Measurements from ENCODE around the gene RPTOR.

Gene RPTOR

DNA sequence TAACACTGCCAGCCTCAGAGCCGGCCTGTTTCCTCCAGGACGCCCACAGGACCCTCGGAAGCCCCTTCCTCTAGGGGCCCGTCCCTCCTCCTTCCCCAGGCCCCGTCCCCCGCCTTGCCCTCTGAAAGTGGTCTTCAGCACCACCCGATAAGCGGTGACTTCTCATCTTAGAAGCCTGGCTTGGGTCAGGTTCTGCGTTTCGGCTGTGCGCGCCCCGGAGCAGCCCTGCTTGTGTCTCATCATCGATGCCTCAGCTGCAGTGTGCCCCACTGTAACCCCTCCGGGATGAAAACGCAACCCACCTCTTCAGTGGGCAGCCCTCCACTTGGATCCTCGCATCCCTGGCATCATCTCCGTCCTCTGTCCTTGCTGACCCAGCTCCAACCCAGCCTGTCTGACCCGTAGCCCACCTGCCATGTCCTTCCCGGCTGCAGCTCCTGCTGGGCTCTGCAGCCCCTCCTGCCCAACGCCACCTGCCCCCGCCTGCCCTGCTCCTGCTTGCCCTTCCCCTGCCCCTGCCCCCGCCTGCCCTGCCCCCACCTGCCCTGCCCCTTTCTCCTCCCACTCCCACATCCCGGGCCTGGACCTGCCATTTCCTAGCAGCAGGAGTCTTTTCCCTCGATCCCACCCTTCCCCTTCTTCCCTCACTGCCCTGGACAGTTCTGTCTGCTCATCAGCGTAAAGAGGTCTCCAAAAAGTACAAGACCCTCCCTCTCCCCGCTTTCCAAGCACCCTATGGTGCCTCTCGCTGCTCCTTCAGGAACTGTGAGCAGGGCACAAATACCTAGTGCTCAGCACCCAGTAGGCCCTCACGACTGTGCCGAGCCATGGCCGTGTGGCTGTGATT, 334.5 kb downstream of the RPTOR start:
- no peak for DNase-seq (ENCODE audit: low read depth, low spot score)
- no peak overlapping the region for H3K27ac ChIP-seq

GRCh38 chr17:80879723-80880647, 335.3 kb downstream of the RPTOR start:
- no peak overlapping the region for H3K27ac ChIP-seq
- DNase-seq (ENCODE audit: low read depth, low spot score): no peak

DNA sequence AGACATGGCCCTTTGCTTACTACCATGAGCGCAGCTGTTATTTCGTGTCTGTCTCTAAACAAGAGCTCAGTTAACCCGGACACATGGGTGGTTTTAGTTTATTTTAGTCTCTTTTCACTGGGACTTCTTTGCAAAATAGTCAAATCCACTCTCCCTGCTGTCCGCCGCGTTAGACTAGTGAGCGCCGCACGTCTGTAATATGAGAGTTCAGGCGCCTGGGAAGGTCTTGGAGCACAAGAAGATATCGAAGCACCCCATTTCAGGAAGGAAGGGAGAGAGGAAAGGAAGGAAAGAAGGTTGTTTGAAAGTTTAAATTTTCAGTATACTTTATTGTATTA, 336.0 kb downstream of the RPTOR start:
- H3K27ac ChIP-seq: no peak overlapping the region
- DNase-seq (ENCODE audit: low read depth, low spot score): no peak

GRCh38 chr17:80881306-80881705, 336.7 kb downstream of the RPTOR start:
- no peak overlapping the region for H3K27ac ChIP-seq
- DNase-seq (ENCODE audit: low read depth, low spot score): no peak

- H3K27ac ChIP-seq: no peak overlapping the region
- no peak for DNase-seq (ENCODE audit: low read depth, low spot score)
Measured at GRCh38 chr17:80882323-80882722, 337.7 kb downstream of the RPTOR start.

DNA sequence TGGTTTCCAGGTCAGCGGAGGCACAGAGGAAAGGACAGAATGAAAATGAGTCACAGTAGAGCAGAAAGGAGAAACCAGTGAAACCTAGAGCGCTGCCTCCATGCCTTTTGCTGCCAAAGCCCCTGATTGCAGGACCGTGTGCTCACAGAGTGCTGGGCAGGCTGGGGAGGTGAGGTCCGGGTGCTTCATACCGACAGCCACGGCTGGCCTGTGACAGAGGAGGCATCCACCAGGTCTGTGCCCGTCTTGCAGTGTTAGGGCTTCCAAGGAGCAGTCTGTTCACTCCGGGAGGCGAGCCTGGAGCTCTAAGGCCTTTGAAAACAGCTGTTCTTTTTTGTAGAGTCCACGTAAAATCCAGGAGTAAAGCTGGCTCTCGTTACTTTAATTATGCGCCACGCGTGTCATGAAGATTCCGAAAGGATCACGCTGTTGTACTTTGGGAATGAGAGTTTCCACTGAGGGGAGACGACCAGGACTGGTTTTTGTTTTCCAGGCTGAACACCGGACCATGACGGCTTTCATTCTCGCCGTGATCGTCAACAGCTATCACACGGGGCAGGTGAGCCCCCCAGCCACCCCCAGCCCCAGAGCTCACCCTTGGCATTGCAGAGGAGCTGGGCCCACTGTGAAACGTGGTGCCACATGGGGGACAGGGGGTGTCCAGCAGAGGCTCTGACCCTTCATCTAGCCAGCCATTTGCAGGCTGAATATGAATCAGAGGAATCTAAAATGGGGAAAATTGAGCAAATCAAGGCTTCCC, 338.5 kb downstream of the RPTOR start:
- DNase-seq (ENCODE audit: low read depth, low spot score): no peak
- H3K27ac ChIP-seq: no peak overlapping the region

GRCh38 chr17:80883831-80884735, 339.4 kb downstream of the RPTOR start:
- no peak overlapping the region for H3K27ac ChIP-seq

GRCh38 chr17:80884811-80885210, 340.2 kb downstream of the RPTOR start:
- H3K27ac ChIP-seq: no peak overlapping the region
- no peak for DNase-seq (ENCODE audit: low read depth, low spot score)

More at GRCh38 chr17:80883831-80884735, 339.4 kb downstream of the RPTOR start:
- DNase-seq (ENCODE audit: low read depth, low spot score): no peak

DNA sequence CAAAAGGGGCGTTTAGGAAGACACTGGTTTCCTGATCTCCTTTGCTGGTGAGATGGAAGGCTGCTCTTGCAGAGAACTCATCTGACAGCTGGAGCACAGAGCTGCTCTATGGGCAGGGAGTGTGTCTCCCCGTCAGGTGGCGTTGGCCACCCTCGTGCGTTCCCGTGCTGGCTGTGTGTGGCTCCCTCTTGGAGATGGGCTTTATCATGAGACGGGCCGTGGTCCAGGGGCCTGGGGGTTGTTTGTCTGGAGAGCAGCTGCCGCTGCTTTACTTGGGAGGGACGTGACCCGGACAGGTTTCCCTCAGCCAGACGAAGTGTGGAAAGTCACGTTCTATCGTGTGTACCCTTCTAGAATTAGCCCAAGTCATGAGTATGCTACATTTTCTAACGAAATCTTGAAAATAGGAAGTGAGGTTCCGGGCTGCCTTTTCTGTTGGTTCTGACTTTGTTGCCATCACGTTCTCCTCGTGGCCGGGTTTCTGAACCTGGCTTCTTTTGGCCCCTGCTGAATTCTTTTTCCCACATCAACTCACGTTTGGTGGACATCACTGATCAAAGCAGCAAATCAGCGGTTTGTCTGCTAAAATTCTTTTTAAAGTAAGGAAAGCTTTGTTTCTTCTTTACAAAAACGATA, 341.4 kb downstream of the RPTOR start:
- H3K27ac ChIP-seq: no peak overlapping the region
- DNase-seq (ENCODE audit: low read depth, low spot score): no peak

GRCh38 chr17:80886641-80887573, 342.3 kb downstream of the RPTOR start:
- no peak for DNase-seq (ENCODE audit: low read depth, low spot score)
- no peak overlapping the region for H3K27ac ChIP-seq

GRCh38 chr17:80887639-80888175, 343.1 kb downstream of the RPTOR start:
- H3K27ac ChIP-seq: no peak overlapping the region

DNA sequence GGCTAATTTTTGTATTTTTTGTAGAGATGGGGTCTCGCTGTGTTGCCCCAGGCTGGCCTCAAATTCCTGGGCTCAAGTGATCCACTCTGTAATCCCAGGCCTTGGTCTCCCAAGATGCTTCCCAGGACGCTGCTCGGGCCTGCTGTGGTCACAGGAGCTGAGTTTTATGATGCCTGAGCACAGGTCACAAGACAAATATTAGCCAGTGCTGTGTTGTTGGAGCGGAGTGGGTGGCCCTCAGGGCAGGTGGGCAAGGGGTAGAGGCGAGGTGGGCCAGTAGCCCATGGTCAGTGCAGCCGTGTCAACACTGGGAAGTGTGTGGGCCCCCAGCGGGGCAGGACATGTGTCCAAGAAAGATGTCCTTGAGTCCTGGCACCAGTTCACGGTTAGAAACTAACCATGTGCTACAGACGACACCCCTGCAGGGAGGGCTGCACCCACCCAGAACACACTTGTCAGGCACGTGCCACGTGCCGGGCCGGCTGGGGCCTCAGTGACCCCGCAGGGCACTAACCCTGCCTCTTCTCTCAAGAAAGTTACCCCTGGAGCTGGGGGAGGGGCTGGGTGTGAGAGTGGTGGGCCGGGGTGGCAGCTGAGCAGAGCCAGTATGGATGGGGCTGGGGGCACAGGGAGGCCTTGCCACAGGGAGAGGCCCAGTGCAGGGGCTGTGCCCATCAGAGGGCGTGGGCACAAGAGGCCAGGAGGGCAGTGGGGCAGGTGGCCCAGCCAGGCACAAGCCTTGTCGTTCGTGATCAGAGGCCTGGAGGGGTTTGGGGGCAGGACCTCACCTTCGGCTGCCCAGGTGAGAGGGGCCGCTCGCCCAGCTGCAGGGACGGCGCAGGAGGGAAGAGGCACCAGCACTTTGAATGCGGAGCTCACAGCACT, 343.9 kb downstream of the RPTOR start:
- no peak overlapping the region for H3K27ac ChIP-seq
- no peak for DNase-seq (ENCODE audit: low read depth, low spot score)

More at GRCh38 chr17:80887639-80888175, 343.1 kb downstream of the RPTOR start:
- DNase-seq (ENCODE audit: low read depth, low spot score): no peak

DNA sequence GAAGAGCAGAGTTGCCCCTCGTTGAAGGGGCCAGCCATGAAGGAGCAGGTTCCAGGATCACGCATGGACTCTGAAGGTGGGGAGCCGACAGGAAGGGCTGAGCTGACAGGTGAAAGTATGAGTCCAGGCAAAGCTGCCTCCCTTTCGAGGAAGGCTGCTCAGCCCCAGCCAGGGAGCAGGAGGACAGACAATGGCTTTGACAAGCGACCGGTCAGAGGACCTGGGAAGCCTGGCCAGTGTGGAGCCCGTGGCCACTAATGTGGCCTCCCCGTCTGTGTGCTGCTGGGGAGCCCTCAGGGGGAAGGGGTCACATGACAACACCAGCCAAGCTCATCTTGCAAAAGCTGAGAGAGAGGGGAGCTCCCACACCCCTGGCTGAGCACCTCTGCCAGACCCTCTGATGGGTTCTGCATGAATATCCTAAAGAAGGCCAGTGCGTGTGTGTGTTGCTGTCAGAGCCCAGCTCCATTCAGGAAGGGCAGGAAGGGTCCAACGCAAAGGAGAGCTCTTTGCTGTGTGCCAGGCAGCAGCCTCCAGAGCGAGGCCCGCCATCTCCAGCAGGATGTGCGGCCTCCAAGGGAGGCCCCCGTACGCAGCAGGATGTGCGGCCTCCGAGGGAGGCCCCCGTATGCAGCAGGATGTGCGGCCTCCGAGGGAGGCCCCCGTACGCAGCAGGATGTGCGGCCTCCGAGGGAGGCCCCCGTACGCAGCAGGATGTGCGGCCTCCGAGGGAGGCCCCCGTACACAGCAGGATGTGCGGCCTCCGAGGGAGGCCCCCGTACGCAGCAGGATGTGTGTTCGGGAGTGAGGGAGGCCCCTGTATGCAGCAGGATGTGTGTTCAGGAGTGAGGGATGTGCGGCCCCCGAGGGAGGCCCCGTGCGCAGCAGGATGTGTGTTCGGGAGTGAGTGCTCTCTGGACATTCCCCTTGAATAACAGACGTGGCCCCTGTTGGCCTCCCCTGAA, 344.9 kb downstream of the RPTOR start:
- no peak overlapping the region for H3K27ac ChIP-seq
- DNase-seq (ENCODE audit: low read depth, low spot score): no peak

DNA sequence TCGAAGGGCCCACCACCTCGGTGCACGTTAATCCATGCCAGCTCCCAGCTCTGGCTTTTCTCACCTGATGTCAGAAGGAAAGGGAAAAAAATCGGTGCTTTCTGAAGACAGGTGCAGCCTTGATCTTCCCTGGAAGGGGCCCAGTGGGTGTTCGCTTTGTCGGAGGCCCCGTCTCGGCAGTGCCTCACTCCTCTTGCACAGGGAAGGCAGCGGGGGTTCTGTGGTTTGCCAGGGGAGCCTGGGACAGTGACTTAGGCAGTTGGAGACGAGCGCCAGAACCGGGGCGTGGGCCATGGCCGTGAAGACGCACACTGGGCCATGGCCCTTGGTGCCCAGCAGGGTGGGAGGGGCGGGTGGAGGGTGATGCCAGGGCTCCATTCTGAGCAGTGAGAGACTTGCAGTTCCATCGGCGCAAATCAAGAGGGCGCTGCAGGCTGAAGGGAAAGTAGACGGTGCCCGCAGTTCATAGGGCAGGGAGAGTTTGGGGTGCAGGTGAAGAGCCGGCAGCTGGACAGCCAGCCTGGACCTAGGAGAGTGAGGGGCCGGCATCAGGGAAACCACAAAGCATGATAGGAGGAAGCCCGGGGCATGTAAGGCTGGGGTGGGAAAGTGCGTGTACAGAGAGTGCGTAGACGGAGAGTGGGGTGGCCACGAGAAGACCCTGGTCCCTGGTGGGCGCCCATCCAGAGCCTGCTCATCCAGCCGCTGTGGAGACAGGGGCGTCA, 345.7 kb downstream of the RPTOR start:
- DNase-seq (ENCODE audit: low read depth, low spot score): no peak
- no peak overlapping the region for H3K27ac ChIP-seq

- DNase-seq (ENCODE audit: low read depth, low spot score): no peak
- H3K27ac ChIP-seq: peak overlapping the region; percentile 79
Measured at GRCh38 chr17:80890921-80891396, 346.3 kb downstream of the RPTOR start.
